WTC11 (cell line): Measurements from ENCODE around the gene MBLAC2. TPM values are rescaled to one million over a fixed set of nuclear protein-coding genes. Genes with fewer than 3 reads are reported as not detected.

Experiments used
- ATAC-seq: fragments of 200-7000 bp; cut with Tn5 transposase; 2 replicates; pipeline ENCODE4 v1.10.0; 2021; ENCODE audit warnings: mild to moderate bottlenecking, moderate library complexity
- CTCF ChIA-PET: fragments of 300-600 bp; sonication (Branson Sonifier 250); formaldehyde crosslinking; loops from one replicate; lab custom pipeline; 2021; ENCODE audit warnings: antibody characterized with exemption; lab: Charles Lee
- POLR2A ChIA-PET: fragments of 350-600 bp; sonication (Branson Sonifier 250); formaldehyde crosslinking; loops from one replicate; lab custom pipeline; 2021; ENCODE audit warnings: antibody characterized with exemption; lab: Charles Lee
- DNase-seq: peaks from one replicate; pipeline ENCODE4 v3.0.0; 2021; ENCODE audit warnings: low spot score
- H3K27ac Mint-ChIP-seq: 2 replicates; pipeline ENCODE4 v1.8.0; 2021; ENCODE audit warnings: mixed read lengths
- H3K27me3 Mint-ChIP-seq: 2 replicates; pipeline ENCODE4 v1.8.0; 2021; ENCODE audit warnings: low read depth, mild to moderate bottlenecking, moderate library complexity, mixed read lengths
- H3K36me3 Mint-ChIP-seq: 2 replicates; pipeline ENCODE4 v1.8.0; 2021; ENCODE audit warnings: mixed read lengths
- H3K4me1 Mint-ChIP-seq: 2 replicates; pipeline ENCODE4 v1.8.0; 2022; ENCODE audit warnings: mixed read lengths
- H3K4me3 Mint-ChIP-seq: 2 replicates; pipeline ENCODE4 v1.8.0; 2021; ENCODE audit warnings: mild to moderate bottlenecking, moderate library complexity, mixed read lengths
- H3K9me3 Mint-ChIP-seq: 2 replicates; pipeline ENCODE4 v1.8.0; 2021; ENCODE audit warnings: mixed read lengths
- CREB1 ChIP-seq: sonication (generic); formaldehyde crosslinking; IDR thresholded peaks from 2 replicates; pipeline ENCODE4 v1.8.0; 2023; ENCODE audit warnings: mild to moderate bottlenecking, missing genetic modification reagents
- FOXK1 ChIP-seq: sonication (generic); formaldehyde crosslinking; IDR thresholded peaks from 2 replicates; pipeline ENCODE4 v1.8.0; 2022; ENCODE audit warnings: mild to moderate bottlenecking, moderate library complexity, missing genetic modification reagents
- FOXP1 ChIP-seq: sonication (generic); formaldehyde crosslinking; IDR thresholded peaks from 2 replicates; pipeline ENCODE4 v1.8.0; 2022; ENCODE audit warnings: missing genetic modification reagents, mild to moderate bottlenecking, moderate library complexity, borderline replicate concordance
- GRHL2 ChIP-seq: fragments of 250-450 bp; sonication (Bioruptor Pico); IDR thresholded peaks from 2 replicates; pipeline ENCODE4 v1.8.0; 2022; ENCODE audit warnings: mild to moderate bottlenecking, moderate library complexity; ENCODE audit not compliant: insufficient replicate concordance, severe bottlenecking
- IRF2 ChIP-seq: sonication (generic); formaldehyde crosslinking; IDR thresholded peaks from 2 replicates; pipeline ENCODE4 v1.8.0; 2022; ENCODE audit warnings: low read depth, missing genetic modification reagents, borderline replicate concordance
- JAZF1 ChIP-seq: fragments of 250-450 bp; sonication (Bioruptor Pico); IDR thresholded peaks from 2 replicates; pipeline ENCODE4 v1.9.0; 2021; ENCODE audit warnings: moderate library complexity, mild to moderate bottlenecking, inconsistent platforms
- JUN ChIP-seq: sonication (generic); formaldehyde crosslinking; IDR thresholded peaks from 2 replicates; pipeline ENCODE4 v1.8.0; 2023; ENCODE audit warnings: mild to moderate bottlenecking, missing genetic modification reagents
- KAT7 ChIP-seq: sonication (generic); formaldehyde crosslinking; IDR thresholded peaks from 2 replicates; pipeline ENCODE4 v1.8.1; 2023; ENCODE audit warnings: missing genetic modification reagents, mild to moderate bottlenecking, borderline replicate concordance
- NFATC4 ChIP-seq: fragments of 250-450 bp; sonication (Bioruptor Pico); IDR thresholded peaks from 2 replicates; pipeline ENCODE4 v1.9.0; 2021; ENCODE audit warnings: mild to moderate bottlenecking
- NFE2L1 ChIP-seq: sonication (generic); formaldehyde crosslinking; IDR thresholded peaks from 2 replicates; pipeline ENCODE4 v1.8.1; 2023; ENCODE audit warnings: missing genetic modification reagents
- NR1H2 ChIP-seq: sonication (generic); formaldehyde crosslinking; IDR thresholded peaks from 2 replicates; pipeline ENCODE4 v1.9.0; 2021; ENCODE audit warnings: mild to moderate bottlenecking, moderate library complexity, missing genetic modification reagents
- NR3C1 ChIP-seq: sonication (generic); formaldehyde crosslinking; conservative IDR thresholded peaks from 2 replicates; pipeline ENCODE4 v1.8.1; 2023; ENCODE audit warnings: low read depth, mild to moderate bottlenecking, missing genetic modification reagents
- TCF7 ChIP-seq: sonication (generic); formaldehyde crosslinking; IDR thresholded peaks from 2 replicates; pipeline ENCODE4 v1.8.0; 2022; ENCODE audit warnings: mild to moderate bottlenecking, low read depth, missing genetic modification reagents, moderate library complexity
- ZBTB21 ChIP-seq: sonication (generic); formaldehyde crosslinking; IDR thresholded peaks from 2 replicates; pipeline ENCODE4 v1.8.1; 2023; ENCODE audit warnings: mild to moderate bottlenecking, missing genetic modification reagents, borderline replicate concordance
- ZNF232 ChIP-seq: sonication (generic); formaldehyde crosslinking; IDR thresholded peaks from 2 replicates; pipeline ENCODE4 v1.8.0; 2022; ENCODE audit warnings: mild to moderate bottlenecking, missing genetic modification reagents
- ZNF263 ChIP-seq: sonication (generic); formaldehyde crosslinking; IDR thresholded peaks from 2 replicates; pipeline ENCODE4 v1.8.1; 2022; ENCODE audit warnings: low read depth, mild to moderate bottlenecking, moderate library complexity, missing genetic modification reagents
- ZNF317 ChIP-seq: sonication (generic); formaldehyde crosslinking; IDR thresholded peaks from 2 replicates; pipeline ENCODE4 v1.8.1; 2023; ENCODE audit warnings: low read depth, mild to moderate bottlenecking, moderate library complexity, missing genetic modification reagents, borderline replicate concordance
- total RNA-seq: library from RNA; stranded (reverse); gene quantifications from 3 replicates; pipeline ENCODE4 v1.2.3, GENCODE V29; 2021
- TF ChIP-seq, protein P1 (sequence below): sonication (generic); formaldehyde crosslinking; IDR thresholded peaks from 2 replicates; pipeline ENCODE4 v1.8.1; 2023; ENCODE audit warnings: mild to moderate bottlenecking, moderate library complexity, missing genetic modification reagents
- TF ChIP-seq, protein P2 (sequence below): sonication (generic); formaldehyde crosslinking; IDR thresholded peaks from 2 replicates; pipeline ENCODE4 v1.8.0; 2023; ENCODE audit warnings: missing genetic modification reagents
- TF ChIP-seq, protein P3 (sequence below): sonication (generic); formaldehyde crosslinking; IDR thresholded peaks from 2 replicates; pipeline ENCODE4 v1.8.1; 2022; ENCODE audit warnings: low read depth, missing genetic modification reagents, borderline replicate concordance
- TF ChIP-seq, protein P4 (sequence below): fragments of 250-450 bp; sonication (Bioruptor Pico); IDR thresholded peaks from 2 replicates; pipeline ENCODE4 v1.9.0; 2021; ENCODE audit warnings: moderate library complexity, mild to moderate bottlenecking, inconsistent platforms, borderline replicate concordance
- TF ChIP-seq, protein P5 (sequence below): sonication (generic); formaldehyde crosslinking; IDR thresholded peaks from 2 replicates; pipeline ENCODE4 v1.8.1; 2022; ENCODE audit warnings: missing genetic modification reagents, borderline replicate concordance
- TF ChIP-seq, protein P6 (sequence below): sonication (generic); formaldehyde crosslinking; IDR thresholded peaks from 2 replicates; pipeline ENCODE4 v1.8.1; 2022; ENCODE audit warnings: mild to moderate bottlenecking, moderate library complexity, missing genetic modification reagents
- TF ChIP-seq, protein P7 (sequence below): fragments of 250-450 bp; sonication (Bioruptor Pico); conservative IDR thresholded peaks from 2 replicates; pipeline ENCODE4 v1.9.0; 2021; ENCODE audit warnings: mild to moderate bottlenecking
- TF ChIP-seq, protein P8 (sequence below): sonication (generic); formaldehyde crosslinking; IDR thresholded peaks from 2 replicates; pipeline ENCODE4 v1.8.1; 2022; ENCODE audit warnings: mild to moderate bottlenecking, missing genetic modification reagents, moderate library complexity, borderline replicate concordance

Gene MBLAC2
- total RNA-seq, 1 experiment from 2014 or later: 5.9 TPM

DNA sequence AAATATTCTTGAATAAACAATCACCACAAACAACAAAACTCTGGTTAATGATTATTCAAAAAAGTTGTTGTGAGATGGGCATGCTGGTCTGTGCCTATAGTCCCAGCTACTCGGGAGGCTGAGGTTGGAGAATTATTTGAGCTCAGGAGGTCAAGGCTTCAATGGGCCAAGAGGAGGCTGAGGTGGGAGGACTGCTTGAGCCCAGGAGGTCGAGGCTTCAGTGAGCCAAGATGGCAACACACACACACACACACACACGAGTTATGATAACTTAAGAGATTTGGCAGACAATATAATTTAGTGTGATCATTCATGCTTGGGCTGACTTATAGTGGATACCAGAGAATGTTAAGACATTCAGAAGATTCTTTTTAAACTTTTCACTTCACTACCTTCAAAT lies 39.9 kb upstream of the MBLAC2 start:
- no peaks in the 10 kb centered on the region for H3K27me3 Mint-ChIP-seq
- peaks cover 16% of the 10 kb centered on the region; the same call in 1 of the 2 replicates for H3K36me3 Mint-ChIP-seq
- no peak for ATAC-seq
- CTCF ChIA-PET: interaction anchor here (0.6 kb wide), 1 partner anchor 15 kb away, joined by 3 read pairs; the partner anchor contains the start of gene LYSMD3
- H3K4me1 Mint-ChIP-seq: no peaks in the 10 kb centered on the region
- POLR2A ChIA-PET: no interaction called here
- no peaks in the 10 kb centered on the region for H3K9me3 Mint-ChIP-seq
- TF ChIP-seq, protein P1, sequence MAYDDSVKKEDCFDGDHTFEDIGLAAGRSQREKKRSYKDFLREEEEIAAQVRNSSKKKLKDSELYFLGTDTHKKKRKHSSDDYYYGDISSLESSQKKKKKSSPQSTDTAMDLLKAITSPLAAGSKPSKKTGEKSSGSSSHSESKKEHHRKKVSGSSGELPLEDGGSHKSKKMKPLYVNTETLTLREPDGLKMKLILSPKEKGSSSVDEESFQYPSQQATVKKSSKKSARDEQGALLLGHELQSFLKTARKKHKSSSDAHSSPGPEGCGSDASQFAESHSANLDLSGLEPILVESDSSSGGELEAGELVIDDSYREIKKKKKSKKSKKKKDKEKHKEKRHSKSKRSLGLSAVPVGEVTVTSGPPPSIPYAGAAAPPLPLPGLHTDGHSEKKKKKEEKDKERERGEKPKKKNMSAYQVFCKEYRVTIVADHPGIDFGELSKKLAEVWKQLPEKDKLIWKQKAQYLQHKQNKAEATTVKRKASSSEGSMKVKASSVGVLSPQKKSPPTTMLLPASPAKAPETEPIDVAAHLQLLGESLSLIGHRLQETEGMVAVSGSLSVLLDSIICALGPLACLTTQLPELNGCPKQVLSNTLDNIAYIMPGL (CRISPR knock-in tag): no peak
- TF ChIP-seq, protein P2, sequence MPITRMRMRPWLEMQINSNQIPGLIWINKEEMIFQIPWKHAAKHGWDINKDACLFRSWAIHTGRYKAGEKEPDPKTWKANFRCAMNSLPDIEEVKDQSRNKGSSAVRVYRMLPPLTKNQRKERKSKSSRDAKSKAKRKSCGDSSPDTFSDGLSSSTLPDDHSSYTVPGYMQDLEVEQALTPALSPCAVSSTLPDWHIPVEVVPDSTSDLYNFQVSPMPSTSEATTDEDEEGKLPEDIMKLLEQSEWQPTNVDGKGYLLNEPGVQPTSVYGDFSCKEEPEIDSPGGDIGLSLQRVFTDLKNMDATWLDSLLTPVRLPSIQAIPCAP: no peak
- TF ChIP-seq, protein P3, sequence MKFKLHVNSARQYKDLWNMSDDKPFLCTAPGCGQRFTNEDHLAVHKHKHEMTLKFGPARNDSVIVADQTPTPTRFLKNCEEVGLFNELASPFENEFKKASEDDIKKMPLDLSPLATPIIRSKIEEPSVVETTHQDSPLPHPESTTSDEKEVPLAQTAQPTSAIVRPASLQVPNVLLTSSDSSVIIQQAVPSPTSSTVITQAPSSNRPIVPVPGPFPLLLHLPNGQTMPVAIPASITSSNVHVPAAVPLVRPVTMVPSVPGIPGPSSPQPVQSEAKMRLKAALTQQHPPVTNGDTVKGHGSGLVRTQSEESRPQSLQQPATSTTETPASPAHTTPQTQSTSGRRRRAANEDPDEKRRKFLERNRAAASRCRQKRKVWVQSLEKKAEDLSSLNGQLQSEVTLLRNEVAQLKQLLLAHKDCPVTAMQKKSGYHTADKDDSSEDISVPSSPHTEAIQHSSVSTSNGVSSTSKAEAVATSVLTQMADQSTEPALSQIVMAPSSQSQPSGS (CRISPR knock-in tag): no peak
- TF ChIP-seq GRHL2 (CRISPR knock-in tag): no peak
- no peak for TF ChIP-seq TCF7
- no peak for TF ChIP-seq FOXK1 (CRISPR knock-in tag)
- TF ChIP-seq, protein P4, sequence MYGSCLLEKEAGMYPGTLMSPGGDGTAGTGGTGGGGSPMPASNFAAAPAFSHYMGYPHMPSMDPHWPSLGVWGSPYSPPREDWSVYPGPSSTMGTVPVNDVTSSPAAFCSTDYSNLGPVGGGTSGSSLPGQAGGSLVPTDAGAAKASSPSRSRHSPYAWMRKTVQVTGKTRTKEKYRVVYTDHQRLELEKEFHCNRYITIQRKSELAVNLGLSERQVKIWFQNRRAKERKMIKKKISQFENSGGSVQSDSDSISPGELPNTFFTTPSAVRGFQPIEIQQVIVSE (CRISPR knock-in tag): no peak
- TF ChIP-seq, protein P5, sequence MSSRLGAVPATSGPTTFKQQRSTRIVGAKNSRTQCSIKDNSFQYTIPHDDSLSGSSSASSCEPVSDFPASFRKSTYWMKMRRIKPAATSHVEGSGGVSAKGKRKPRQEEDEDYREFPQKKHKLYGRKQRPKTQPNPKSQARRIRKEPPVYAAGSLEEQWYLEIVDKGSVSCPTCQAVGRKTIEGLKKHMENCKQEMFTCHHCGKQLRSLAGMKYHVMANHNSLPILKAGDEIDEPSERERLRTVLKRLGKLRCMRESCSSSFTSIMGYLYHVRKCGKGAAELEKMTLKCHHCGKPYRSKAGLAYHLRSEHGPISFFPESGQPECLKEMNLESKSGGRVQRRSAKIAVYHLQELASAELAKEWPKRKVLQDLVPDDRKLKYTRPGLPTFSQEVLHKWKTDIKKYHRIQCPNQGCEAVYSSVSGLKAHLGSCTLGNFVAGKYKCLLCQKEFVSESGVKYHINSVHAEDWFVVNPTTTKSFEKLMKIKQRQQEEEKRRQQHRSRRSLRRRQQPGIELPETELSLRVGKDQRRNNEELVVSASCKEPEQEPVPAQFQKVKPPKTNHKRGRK (CRISPR knock-in tag): no peak
- no peak for TF ChIP-seq KAT7 (CRISPR knock-in tag)
- TF ChIP-seq ZNF232: no peak
- TF ChIP-seq NFATC4 (CRISPR knock-in tag): no peak
- TF ChIP-seq JUN: no peak
- no peak for TF ChIP-seq NR3C1
- TF ChIP-seq FOXP1: no peak
- no peak for TF ChIP-seq ZNF317
- TF ChIP-seq, protein P6, sequence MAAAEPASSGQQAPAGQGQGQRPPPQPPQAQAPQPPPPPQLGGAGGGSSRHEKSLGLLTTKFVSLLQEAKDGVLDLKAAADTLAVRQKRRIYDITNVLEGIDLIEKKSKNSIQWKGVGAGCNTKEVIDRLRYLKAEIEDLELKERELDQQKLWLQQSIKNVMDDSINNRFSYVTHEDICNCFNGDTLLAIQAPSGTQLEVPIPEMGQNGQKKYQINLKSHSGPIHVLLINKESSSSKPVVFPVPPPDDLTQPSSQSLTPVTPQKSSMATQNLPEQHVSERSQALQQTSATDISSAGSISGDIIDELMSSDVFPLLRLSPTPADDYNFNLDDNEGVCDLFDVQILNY: no peak
- TF ChIP-seq NR1H2 (CRISPR knock-in tag): no peak
- no peak for TF ChIP-seq ZNF263 (CRISPR knock-in tag)
- TF ChIP-seq, all 79 proteins: peak for 0
- Mint-ChIP-seq H3K27ac (no peak overlapping the region), H3K4me3 (no peak overlapping the region)
- DNase-seq: no peak

DNA sequence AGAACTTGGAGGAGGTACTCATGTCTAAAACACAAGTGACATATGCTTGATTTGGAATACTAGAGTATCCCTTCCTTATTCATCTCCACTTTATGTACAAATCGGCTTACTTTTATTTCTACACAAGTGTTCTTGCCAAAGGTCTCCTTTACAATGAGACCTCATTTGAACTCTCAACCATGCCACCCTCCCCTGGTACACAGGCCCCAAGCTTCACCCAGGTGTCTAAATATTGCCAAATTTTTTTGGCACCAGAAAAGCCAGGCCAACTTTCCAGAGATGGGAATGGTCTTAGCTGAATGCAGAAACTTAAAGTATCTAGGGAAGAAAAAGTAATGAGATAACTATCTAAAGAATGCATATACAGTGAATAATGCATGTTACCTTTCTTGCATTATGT lies 35.9 kb upstream of the MBLAC2 start:
- Mint-ChIP-seq H3K4me1 (no peaks in the 10 kb centered on the region), H3K27ac (no peak overlapping the region), H3K36me3 (peaks cover 28% of the 10 kb centered on the region), H3K27me3 (no peaks in the 10 kb centered on the region), H3K9me3 (no peaks in the 10 kb centered on the region), H3K4me3 (no peak overlapping the region)
- no peak for DNase-seq
- POLR2A ChIA-PET: no interaction called here
- CTCF ChIA-PET: interaction anchor here (1.1 kb wide), 1 partner anchor 35 kb away, joined by 3 read pairs; no protein-coding TSS in a partner anchor
- no peak for ATAC-seq
- TF ChIP-seq ZBTB21 (CRISPR knock-in tag): no peak
- TF ChIP-seq, protein P7, sequence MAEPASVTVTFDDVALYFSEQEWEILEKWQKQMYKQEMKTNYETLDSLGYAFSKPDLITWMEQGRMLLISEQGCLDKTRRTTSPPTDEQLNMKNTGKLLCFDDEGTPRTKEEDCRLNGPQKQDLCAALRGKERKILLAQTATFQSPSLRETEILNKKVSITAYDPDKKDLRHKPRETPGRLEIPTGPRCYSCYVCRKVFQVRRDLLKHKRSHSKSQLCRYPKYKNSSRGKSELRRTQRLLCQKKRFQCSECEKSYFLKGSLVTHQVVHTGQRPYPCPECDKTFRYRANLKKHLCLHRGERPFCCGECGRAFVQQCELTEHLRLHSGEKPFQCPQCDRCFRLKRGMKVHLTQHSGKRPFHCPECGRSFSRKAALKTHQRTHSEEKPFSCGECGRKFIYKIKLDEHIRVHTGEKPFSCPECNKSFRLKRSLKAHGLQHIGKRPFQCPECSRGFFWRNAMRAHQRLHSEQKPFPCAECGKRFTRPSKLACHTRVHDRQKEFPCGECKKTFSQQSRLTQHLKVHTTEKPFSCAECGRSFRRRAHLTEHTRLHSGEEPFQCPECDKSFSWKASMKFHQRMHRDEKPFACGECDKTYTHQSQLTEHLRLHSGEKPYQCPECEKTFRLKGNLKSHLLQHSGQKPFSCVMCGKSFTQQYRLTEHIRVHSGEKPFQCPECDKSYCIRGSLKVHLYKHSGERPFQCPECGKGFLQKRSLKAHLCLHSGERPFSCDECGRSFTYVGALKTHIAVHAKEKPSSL: no peak
- TF ChIP-seq, protein P6: no peak
- TF ChIP-seq, protein P8, sequence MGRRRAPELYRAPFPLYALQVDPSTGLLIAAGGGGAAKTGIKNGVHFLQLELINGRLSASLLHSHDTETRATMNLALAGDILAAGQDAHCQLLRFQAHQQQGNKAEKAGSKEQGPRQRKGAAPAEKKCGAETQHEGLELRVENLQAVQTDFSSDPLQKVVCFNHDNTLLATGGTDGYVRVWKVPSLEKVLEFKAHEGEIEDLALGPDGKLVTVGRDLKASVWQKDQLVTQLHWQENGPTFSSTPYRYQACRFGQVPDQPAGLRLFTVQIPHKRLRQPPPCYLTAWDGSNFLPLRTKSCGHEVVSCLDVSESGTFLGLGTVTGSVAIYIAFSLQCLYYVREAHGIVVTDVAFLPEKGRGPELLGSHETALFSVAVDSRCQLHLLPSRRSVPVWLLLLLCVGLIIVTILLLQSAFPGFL: no peak
- TF ChIP-seq IRF2: no peak
- TF ChIP-seq ZNF232: no peak
- no peak for TF ChIP-seq NFE2L1
- TF ChIP-seq GRHL2 (CRISPR knock-in tag): no peak
- TF ChIP-seq CREB1 (CRISPR knock-in tag): no peak
- no peak for TF ChIP-seq JAZF1 (CRISPR knock-in tag)
